Endothelial cell of umbilical vein (primary cell): Measurements from ENCODE around the gene RNLS. TPM values are rescaled to one million over a fixed set of nuclear protein-coding genes. Genes with fewer than 3 reads are reported as not detected.

Source experiments
- BruUV-seq: library from RNA; stranded (reverse); fragments of 400-500 nt; replicated peaks from 2 replicates; lab custom pipeline; 2021; lab: Mats Ljungman, UMichigan
- CTCF ChIA-PET: fragments of 300-600, 350-600 bp; sonication (Branson Sonifier 250); formaldehyde crosslinking; loops from one replicate; lab custom pipeline; 2021; ENCODE audit warnings: antibody characterized with exemption, inconsistent platforms; lab: Charles Lee
- POLR2A ChIA-PET: fragments of 300-600, 350-600 bp; sonication (Branson Sonifier 250); formaldehyde crosslinking; loops from one replicate; lab custom pipeline; 2021; ENCODE audit warnings: antibody characterized with exemption, inconsistent platforms; lab: Charles Lee
- DNase-seq: peaks from one replicate; pipeline ENCODE4 v3.0.0-alpha.2; 2011; ENCODE audit warnings: low read depth, low spot score
- FAIRE-seq: peaks from 2 replicates; lab custom pipeline; 2011; peaks lifted over from hg19 to GRCh38; lab: Jason Lieb, UNC
- H2AFZ ChIP-seq: 2 replicates; pipeline ENCODE4 v1.6.0; 2012; ENCODE audit warnings: low read depth, low read length, control low read depth, inconsistent platforms
- H3K27ac ChIP-seq: 2 replicates; pipeline ENCODE4 v1.5.1; 2011; ENCODE audit warnings: low read depth, mild to moderate bottlenecking, control low read depth, low read length, moderate library complexity; ENCODE audit not compliant: insufficient read depth
- H3K27me3 ChIP-seq, 2 experiments: 2 replicates each; pipeline versions ENCODE4 v1.6.0 to v1.6.1; 2011; ENCODE audit warnings: low read length in 2 of 2, mixed read lengths in 1 of 2; ENCODE audit not compliant: control insufficient read depth in 2 of 2, insufficient read depth in 2 of 2
- H3K36me3 ChIP-seq, 2 experiments: 2 replicates in 1 of 2; 3 replicates in 1 of 2; pipeline ENCODE4 v1.5.1; 2011; ENCODE audit warnings: low read length in 2 of 2, mild to moderate bottlenecking in 1 of 2, moderate library complexity in 1 of 2; ENCODE audit not compliant: control insufficient read depth in 2 of 2, insufficient read depth in 2 of 2; ENCODE audit errors: extremely low read depth in 1 of 2
- H3K4me1 ChIP-seq: 3 replicates; pipeline ENCODE4 v1.5.1; 2011; ENCODE audit warnings: mild to moderate bottlenecking, low read length; ENCODE audit not compliant: control insufficient read depth, insufficient read depth; ENCODE audit errors: extremely low read depth
- H3K4me2 ChIP-seq: 2 replicates; pipeline ENCODE4 v1.6.1; 2011; ENCODE audit warnings: low read length, control low read depth, mixed read lengths; ENCODE audit not compliant: insufficient read depth
- H3K4me3 ChIP-seq, 3 experiments: fragments of 200-600 bp in 1 of 3; sonication (generic), shearing (Covaris generic) in 1 of 3; replicated peaks in 1 of 3; 2 replicates each; pipeline ENCODE4 v1.5.1; 2011 to 2016; ENCODE audit warnings: control low read depth in 3 of 3, low read length in 3 of 3, mild to moderate bottlenecking in 2 of 3, inconsistent platforms in 1 of 3, low read depth in 1 of 3, moderate library complexity in 1 of 3; ENCODE audit not compliant: insufficient read depth in 1 of 3
- H3K79me2 ChIP-seq: 2 replicates; pipeline ENCODE4 v1.6.0; 2012; ENCODE audit warnings: low read length, inconsistent platforms; ENCODE audit not compliant: control insufficient read depth, insufficient read depth
- H3K9ac ChIP-seq: replicated peaks from 2 replicates; pipeline ENCODE3; 2011; ENCODE audit warnings: low read length, control low read depth; ENCODE audit not compliant: insufficient read depth; ENCODE audit errors: extremely low read depth
- H3K9me1 ChIP-seq: replicated peaks from 3 replicates; pipeline ENCODE4 v1.6.0; 2011; ENCODE audit warnings: mild to moderate bottlenecking, low read length; ENCODE audit not compliant: control insufficient read depth, insufficient read depth; ENCODE audit errors: extremely low read depth
- H3K9me3 ChIP-seq: replicated peaks from 2 replicates; pipeline ENCODE4 v1.5.1; 2012; ENCODE audit warnings: low read length, inconsistent platforms; ENCODE audit not compliant: control insufficient read depth, insufficient read depth
- H4K20me1 ChIP-seq: replicated peaks from 2 replicates; pipeline ENCODE3; 2011; ENCODE audit warnings: mild to moderate bottlenecking, low read length; ENCODE audit not compliant: control insufficient read depth, insufficient read depth; ENCODE audit errors: extremely low read depth
- EZH2 ChIP-seq: IDR thresholded peaks from 2 replicates; pipeline ENCODE4 v1.6.1; 2012; ENCODE audit warnings: borderline replicate concordance, low read depth, mild to moderate bottlenecking, moderate library complexity, low read length, inconsistent platforms; ENCODE audit not compliant: severe bottlenecking
- FOS ChIP-seq: IDR thresholded peaks from 2 replicates; pipeline ENCODE4 v1.6.1; 2011; ENCODE audit warnings: mild to moderate bottlenecking, low read length, moderate library complexity, borderline replicate concordance; ENCODE audit not compliant: insufficient read depth
- GATA2 ChIP-seq: IDR thresholded peaks from 2 replicates; pipeline ENCODE4 v1.7.0; 2011; ENCODE audit warnings: low read depth, mild to moderate bottlenecking, moderate library complexity, mixed read lengths, low read length; ENCODE audit not compliant: insufficient read length, insufficient read depth
- JUN ChIP-seq: IDR thresholded peaks from 2 replicates; pipeline ENCODE4 v1.6.1; 2011; ENCODE audit warnings: borderline replicate concordance, low read depth; ENCODE audit not compliant: insufficient read length, insufficient read depth
- MYC ChIP-seq: IDR thresholded peaks from one replicate; pipeline ENCODE4 v1.6.1; 2011; ENCODE audit warnings: mild to moderate bottlenecking, low read depth, low read length
- POLR2A ChIP-seq: IDR thresholded peaks from 2 replicates; pipeline ENCODE4 v1.6.1; 2012; ENCODE audit warnings: low read depth, mild to moderate bottlenecking, control low read depth, low read length
- POLR2AphosphoS5 ChIP-seq: IDR thresholded peaks from 2 replicates; pipeline ENCODE4 v1.6.1; 2012; ENCODE audit warnings: low read depth, mild to moderate bottlenecking, control low read depth, low read length, moderate library complexity; ENCODE audit not compliant: insufficient read depth
- dilution Hi-C: fragments of 300-500 bp; cut with MboI; formaldehyde crosslinking; loops from one replicate; pipeline ENCODE4 v1.15.0; 2019; ENCODE audit warnings: low sequenced_read_pairs; ENCODE audit not compliant: extremely low pct_ligation_motif_present
- intact Hi-C: fragments of 100-400 bp; cut with micrococcal nuclease; formaldehyde crosslinking; loops from one replicate; pipeline ENCODE4 v1.10.0; 2022
- polyA plus RNA-seq, 4 experiments: library from polyadenylated mRNA; depleted of rRNA in 3 of 4; stranded (reverse) in 3 of 4; unstranded in 1 of 4; fragments of >200 nt; gene quantifications; 2 replicates each; pipeline versions ENCODE4 v1.2.1 to v1.2.3, GENCODE V29; 2011 to 2012; ENCODE audit warnings: missing spikeins in 1 of 4
- total RNA-seq: library from RNA; stranded (reverse); gene quantifications from 2 replicates; pipeline ENCODE4 v1.2.3, GENCODE V29; 2021
- TF ChIP-seq, protein P1 (sequence below), 2 donors: IDR thresholded peaks; 1 replicate in 1 of 2; 2 replicates in 1 of 2; pipeline ENCODE4 v1.5.1; 2011; ENCODE audit warnings: low read length in 2 of 2, mild to moderate bottlenecking in 2 of 2, moderate library complexity in 2 of 2, control low read depth in 1 of 2, inconsistent platforms in 1 of 2, low read depth in 1 of 2; ENCODE audit not compliant: insufficient read depth in 1 of 2; ENCODE audit errors: extremely low read depth in 1 of 2
- TF ChIP-seq, protein P2 (sequence below): IDR thresholded peaks from 2 replicates; pipeline ENCODE4 v1.6.1; 2011; ENCODE audit not compliant: insufficient read depth, insufficient read length

RNLS gene
- total and polyA plus RNA-seq, 2 donors (not counting 3 experiments of a cell fraction or from before 2014, with no cell fraction given) = 2.5 to 4.6 TPM

DNA sequence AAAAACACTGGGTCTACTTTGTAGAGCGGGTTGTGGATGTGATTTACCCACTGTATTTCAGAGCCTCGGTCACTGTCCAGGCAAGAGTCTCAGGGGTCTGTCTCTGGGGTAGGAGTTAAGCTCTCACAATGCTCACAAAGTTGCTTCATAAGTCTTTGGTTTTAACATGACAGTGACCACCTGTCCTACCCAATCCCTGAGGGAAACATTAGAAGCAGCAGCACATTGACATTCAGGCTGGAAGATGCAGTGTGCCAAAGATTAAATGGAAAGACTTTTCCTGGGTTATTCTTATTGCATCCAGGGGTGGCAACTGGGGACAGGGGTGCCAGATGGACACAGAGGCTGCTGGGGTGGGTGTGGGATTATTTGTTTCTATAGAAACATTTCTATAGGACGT, 330.0 kb downstream of the RNLS start:
- H3K4me3 ChIP-seq = no peak overlapping the region
- no peaks in the 10 kb centered on the region for H3K9me3 ChIP-seq
- H3K9ac ChIP-seq = no peak overlapping the region
- no peak overlapping the region for H2AFZ ChIP-seq
- H3K4me2 ChIP-seq = no peak overlapping the region
- intact Hi-C loops (no loop called here), dilution Hi-C loops (no loop called here)
- DNase-seq = no peak
- POLR2A ChIA-PET = no interaction called here
- H3K79me2 ChIP-seq = no peaks in the 10 kb centered on the region
- no peaks in the 10 kb centered on the region for H3K36me3 ChIP-seq
- no peak for FAIRE-seq
- peaks cover 6% of the 10 kb centered on the region for H3K4me1 ChIP-seq
- H4K20me1 ChIP-seq = no peaks in the 10 kb centered on the region
- CTCF ChIA-PET = no interaction called here
- H3K9me1 ChIP-seq = no peaks in the 10 kb centered on the region
- TF ChIP-seq POLR2A (no peak), POLR2AphosphoS5 (no peak), JUN (no peak), FOS (no peak), MYC (no peak), EZH2 (no peak), GATA2 (no peak)
- TF ChIP-seq, protein P1, sequence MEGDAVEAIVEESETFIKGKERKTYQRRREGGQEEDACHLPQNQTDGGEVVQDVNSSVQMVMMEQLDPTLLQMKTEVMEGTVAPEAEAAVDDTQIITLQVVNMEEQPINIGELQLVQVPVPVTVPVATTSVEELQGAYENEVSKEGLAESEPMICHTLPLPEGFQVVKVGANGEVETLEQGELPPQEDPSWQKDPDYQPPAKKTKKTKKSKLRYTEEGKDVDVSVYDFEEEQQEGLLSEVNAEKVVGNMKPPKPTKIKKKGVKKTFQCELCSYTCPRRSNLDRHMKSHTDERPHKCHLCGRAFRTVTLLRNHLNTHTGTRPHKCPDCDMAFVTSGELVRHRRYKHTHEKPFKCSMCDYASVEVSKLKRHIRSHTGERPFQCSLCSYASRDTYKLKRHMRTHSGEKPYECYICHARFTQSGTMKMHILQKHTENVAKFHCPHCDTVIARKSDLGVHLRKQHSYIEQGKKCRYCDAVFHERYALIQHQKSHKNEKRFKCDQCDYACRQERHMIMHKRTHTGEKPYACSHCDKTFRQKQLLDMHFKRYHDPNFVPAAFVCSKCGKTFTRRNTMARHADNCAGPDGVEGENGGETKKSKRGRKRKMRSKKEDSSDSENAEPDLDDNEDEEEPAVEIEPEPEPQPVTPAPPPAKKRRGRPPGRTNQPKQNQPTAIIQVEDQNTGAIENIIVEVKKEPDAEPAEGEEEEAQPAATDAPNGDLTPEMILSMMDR (IDR thresholded peaks at IDR 0.05; ENCODE audit: extremely low read depth in 1 of 2, insufficient read depth in 1 of 2, low read depth in 1 of 2, low read length in 2 of 2) = no peak
- TF ChIP-seq, protein P2, sequence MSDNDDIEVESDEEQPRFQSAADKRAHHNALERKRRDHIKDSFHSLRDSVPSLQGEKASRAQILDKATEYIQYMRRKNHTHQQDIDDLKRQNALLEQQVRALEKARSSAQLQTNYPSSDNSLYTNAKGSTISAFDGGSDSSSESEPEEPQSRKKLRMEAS = no peak
- H3K27ac ChIP-seq = no peak overlapping the region
- no TSS peak for BruUV-seq
- no peaks in the 10 kb centered on the region for H3K27me3 ChIP-seq
